Smooth muscle cell of the coronary artery (primary cell): ENCODE results near the gene SAMSN1. TPM values are rescaled to one million over a fixed set of nuclear protein-coding genes. Genes with fewer than 3 reads are reported as not detected.

Experiments
- total RNA-seq: library from RNA; depleted of rRNA; stranded (reverse); fragments of >200 nt; gene quantifications from 2 replicates; pipeline ENCODE4 v1.2.3, GENCODE V29; 2014; ENCODE audit warnings: low replicate concordance

SAMSN1 gene
- not detected in 2 replicates for total RNA-seq

GRCh38 chr21:14545906-14546480 is at the start of gene SAMSN1:
SAMSN1 (minus strand) TSS chr21:14546315; CDS start chr21:14546261, 54 bp downstream.

Other genes with a start within 250 kb of the SAMSN1 start
- 16.5 and 57.8 TPM in 2 replicates for gene HSPA13, start 163.2 kb downstream of the SAMSN1 start, total RNA-seq